HG03159 (cell line): ENCODE data around the gene ADCY9.

ENCODE experiments used
- ATAC-seq: cut with Tn5 transposase; IDR thresholded peaks from one replicate; pipeline ENCODE4 v1.9.1; 2021; ENCODE audit warnings: mild to moderate bottlenecking, moderate library complexity; ENCODE audit not compliant: unreplicated experiment

ADCY9 gene

GRCh38 chr16:4006397-4006999 is 109.7 kb downstream of the ADCY9 start:
- ATAC-seq: no peak

GRCh38 chr16:4005731-4006130 is 110.5 kb downstream of the ADCY9 start:
- ATAC-seq: no peak

GRCh38 chr16:4005281-4005680 is 111.0 kb downstream of the ADCY9 start:
- no peak for ATAC-seq

GRCh38 chr16:4004206-4004605 is 112.0 kb downstream of the ADCY9 start:
- no peak for ATAC-seq

GRCh38 chr16:4003576-4003975 is 112.7 kb downstream of the ADCY9 start:
- no peak for ATAC-seq

GRCh38 chr16:4003166-4003565 is 113.1 kb downstream of the ADCY9 start:
- no peak for ATAC-seq

- no peak for ATAC-seq
These were observed 114.1 kb downstream of the ADCY9 start for GRCh38 chr16:4002121-4002520.

- no peak for ATAC-seq
These were observed 116.5 kb downstream of the ADCY9 start for GRCh38 chr16:3999479-4000325.

- ATAC-seq: no peak
These were observed 117.3 kb downstream of the ADCY9 start for GRCh38 chr16:3998793-3999478.

- no peak for ATAC-seq
These were observed 118.9 kb downstream of the ADCY9 start for GRCh38 chr16:3997231-3997841.

GRCh38 chr16:3995001-3995400 is 121.2 kb downstream of the ADCY9 start:
- ATAC-seq: no peak

- ATAC-seq: no peak
These were observed 123.0 kb downstream of the ADCY9 start for GRCh38 chr16:3993052-3993785.

- no peak for ATAC-seq
These were observed 123.8 kb downstream of the ADCY9 start for GRCh38 chr16:3992297-3993051.

- no peak for ATAC-seq
These were observed 127.4 kb downstream of the ADCY9 start for GRCh38 chr16:3988824-3989223.

- no peak for ATAC-seq
These were observed 128.2 kb downstream of the ADCY9 start for GRCh38 chr16:3988011-3988410.

- no peak for ATAC-seq
These were observed 129.0 kb downstream of the ADCY9 start for GRCh38 chr16:3987231-3987630.

GRCh38 chr16:3986235-3986544 is 130.1 kb downstream of the ADCY9 start:
- no peak for ATAC-seq

GRCh38 chr16:3984111-3985060 is 131.9 kb downstream of the ADCY9 start:
- ATAC-seq: no peak

GRCh38 chr16:3983081-3983520 is 133.1 kb downstream of the ADCY9 start:
- ATAC-seq: no peak
